Hepatocyte (in vitro differentiated cells): ENCODE results near the gene PLBD1.

ENCODE experiments used
- CTCF ChIP-seq: fragments of 200-600 bp; sonication (generic); IDR thresholded peaks from 2 replicates; pipeline ENCODE4 v1.5.1; 2016; ENCODE audit warnings: antibody characterized with exemption, mild to moderate bottlenecking; ENCODE audit not compliant: poor library complexity
- EZH2phosphoT487 ChIP-seq: fragments of 200-600 bp; sonication (generic); IDR thresholded peaks from one replicate; pipeline ENCODE4 v1.6.1; 2018; ENCODE audit warnings: antibody characterized with exemption, mild to moderate bottlenecking, low read depth, moderate library complexity; ENCODE audit not compliant: unreplicated experiment, severe bottlenecking

GRCh38 chr12:14571779-14572178, 4.1 kb upstream of the PLBD1 start:
- TF ChIP-seq EZH2phosphoT487: no peak
- no peak for TF ChIP-seq CTCF
